GM21360 (cell line): ENCODE results near the gene ALDH5A1.
A peak's percentile ranks its signal among the peaks of the same experiment; 100 is the strongest.
"Not testable (repeated sequence)": the region's sequence is repeated elsewhere in the genome, so short reads cannot be mapped to it uniquely, and the experiment has no call there.

Source experiments
- ATAC-seq: cut with Tn5 transposase; IDR thresholded peaks from one replicate; pipeline ENCODE4 v1.9.1; 2021; ENCODE audit warnings: mild to moderate bottlenecking, moderate library complexity; ENCODE audit not compliant: unreplicated experiment

ALDH5A1 gene

DNA sequence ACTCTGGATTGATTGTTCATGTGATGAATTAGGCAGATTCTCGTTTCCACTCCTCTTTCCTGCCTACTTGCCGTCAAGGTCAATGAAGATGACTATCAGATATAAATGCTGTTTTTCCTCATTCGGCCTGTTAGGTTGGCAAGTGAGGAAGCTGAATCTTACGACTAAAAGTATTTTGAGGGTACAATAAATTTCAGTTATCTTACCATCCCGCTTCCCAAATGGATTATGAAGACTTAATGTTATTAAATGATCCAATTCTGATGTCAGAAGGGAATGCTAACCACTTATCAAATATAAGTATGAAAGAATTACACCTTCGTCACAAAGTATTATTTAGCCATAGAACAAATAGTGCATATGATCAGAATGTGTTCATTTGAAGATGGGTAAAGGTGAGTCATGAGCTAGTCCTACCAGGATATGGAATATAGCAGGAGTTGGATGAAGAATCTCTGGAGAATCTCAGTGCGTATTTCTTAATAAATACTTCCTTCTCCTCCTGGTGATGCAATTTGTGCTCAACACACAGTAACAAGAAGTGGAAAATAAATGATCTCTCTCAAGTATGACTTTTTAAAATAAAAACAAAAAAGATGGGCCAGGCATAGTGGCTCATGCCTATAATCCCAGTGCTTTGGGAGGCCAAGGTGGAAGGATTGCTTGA is 10.0 kb upstream of the ALDH5A1 start:
- ATAC-seq = no peak

DNA sequence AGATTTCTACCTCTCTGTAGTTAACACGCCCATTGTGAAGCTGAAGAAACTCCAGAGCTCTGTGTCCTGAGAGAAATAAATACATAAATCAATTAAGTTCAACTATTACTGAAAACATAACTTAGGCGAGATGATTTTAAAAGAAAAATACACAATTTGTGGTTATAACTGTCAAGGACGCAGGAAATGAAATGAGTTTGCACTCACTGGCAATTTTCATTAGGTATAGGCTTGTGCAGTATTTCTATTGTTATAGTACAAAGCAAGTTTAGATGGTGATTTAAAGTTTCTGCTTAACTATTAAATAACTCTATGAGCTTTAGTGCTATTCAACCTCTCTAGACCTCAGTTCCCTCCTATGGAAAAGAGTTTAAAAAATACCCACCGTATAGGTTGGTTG is 8.7 kb upstream of the ALDH5A1 start:
- ATAC-seq = no peak

DNA sequence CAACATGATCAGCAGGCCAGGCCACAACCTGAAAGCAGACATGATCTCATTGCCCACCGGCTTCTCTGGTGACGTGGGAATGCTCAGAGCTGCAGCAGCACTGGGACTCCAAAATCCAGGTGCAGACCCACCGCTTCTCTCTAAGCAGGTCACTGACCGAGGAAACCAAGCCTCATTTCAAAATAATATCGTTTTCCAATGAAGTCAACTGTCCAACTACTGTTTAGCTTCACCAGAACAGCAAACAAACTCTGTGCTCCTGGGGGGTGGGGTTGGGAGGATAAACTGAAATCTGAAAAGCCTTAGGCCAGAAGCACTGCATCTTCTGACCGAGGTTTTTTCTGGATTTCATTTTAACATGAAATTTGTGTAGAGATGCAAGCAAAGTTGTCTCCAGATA is 5.3 kb upstream of the ALDH5A1 start, which contains the start of gene GPLD1:
TSS of gene GPLD1 (minus strand) at position 109 of the 400 bp plus-strand sequence. CDS start at position 42, 67 bp downstream.
- ATAC-seq = no peak

DNA sequence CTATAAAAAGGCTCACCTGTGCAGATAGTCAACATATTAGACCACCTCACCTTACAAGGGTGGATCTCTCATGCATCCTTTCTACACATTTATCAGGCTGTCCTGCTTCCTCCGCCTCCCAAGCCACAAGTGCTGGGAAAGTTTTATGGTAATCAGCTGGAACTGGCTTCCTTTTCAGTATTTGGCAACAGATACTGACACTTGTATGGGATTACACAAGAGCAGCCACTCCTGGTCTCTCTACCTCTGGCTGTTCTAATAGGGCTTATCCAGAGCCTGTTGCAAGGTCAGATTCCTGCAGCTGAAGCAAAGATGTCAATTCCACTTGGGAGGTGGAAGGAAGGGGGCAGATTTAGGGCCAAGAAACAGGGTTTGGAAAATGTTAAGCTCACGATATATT is 4.9 kb upstream of the ALDH5A1 start:
- ATAC-seq = no peak

DNA sequence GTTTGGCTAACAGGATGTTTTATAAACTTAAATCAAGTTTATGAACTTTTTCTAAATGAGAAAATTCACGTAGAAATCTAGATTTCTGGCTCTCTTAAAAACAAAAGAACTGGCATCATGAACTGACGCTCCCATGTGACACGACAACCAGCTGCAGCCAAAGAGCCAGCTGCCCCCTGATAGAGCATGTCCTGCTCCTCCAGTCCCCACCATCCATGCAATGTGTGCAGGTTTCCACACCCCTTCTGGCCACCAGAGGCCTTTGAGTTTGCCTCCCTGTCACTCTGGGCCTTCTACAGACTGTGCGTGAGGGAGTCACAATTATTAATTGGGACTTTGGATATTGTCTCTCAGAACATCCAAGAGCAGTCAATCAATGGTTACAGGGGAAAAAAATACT is 3.8 kb upstream of the ALDH5A1 start:
- no peak for ATAC-seq

DNA sequence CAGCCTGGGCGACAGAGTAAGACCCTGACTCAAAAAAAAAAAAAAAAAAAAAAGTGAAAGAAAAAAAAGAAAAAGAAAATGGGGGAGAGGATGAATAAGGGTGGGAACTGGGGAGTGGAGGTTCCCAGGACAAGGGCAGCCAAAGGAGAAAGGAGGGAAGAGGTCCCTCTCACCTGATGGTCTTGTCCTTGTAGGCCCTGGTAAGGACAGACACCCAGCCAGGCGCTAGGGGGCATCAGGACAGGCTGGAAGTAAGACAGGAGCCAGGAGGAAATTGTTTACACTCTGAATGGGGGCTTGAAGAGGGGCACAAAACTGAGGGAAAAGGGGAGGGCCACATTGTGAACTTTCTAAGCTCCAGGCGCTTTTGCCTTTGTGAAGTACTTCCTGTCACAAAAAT is 2.3 kb upstream of the ALDH5A1 start:
- no peak for ATAC-seq

DNA sequence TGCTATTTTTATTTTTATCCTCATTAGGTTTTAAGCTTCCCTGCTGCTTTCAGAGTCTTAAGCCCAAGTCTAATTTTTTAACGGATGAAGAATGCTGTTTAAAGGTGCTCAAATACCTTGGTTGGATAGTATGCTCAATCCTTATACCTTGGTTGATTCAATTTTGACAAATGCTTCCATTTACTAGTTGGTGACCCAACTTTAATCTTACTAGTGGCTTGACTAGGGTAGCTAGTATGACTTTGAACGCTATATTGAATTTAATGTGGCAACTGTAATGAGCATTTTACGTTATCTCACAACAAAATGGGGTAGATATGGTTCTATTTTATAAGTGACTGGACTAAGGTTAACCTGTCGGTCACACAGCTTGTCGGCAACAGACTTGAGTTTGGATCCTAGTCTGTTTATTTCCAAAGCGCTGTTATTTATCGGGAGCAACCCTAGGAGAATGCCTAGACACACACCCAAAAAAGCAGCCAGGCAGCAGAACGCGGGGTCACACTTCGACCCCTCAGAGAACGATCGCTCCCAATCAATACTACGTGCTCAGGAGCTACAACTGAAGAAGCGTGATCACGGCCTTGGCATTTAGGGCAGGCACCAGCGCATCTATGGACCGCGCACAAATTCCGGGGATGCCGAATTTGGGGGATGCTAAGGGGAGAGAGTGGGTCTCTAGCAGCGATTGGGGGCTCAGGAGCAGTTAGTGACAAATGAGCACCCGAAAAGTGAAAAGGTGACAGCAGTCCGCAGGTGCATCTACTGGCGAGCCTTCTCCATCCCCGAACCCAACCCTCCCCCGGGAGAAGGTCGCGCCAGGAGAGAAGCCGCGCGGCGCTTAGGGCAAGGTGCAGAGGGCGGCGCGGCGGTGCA is 586 bp upstream of the ALDH5A1 start:
- ATAC-seq = no peak

DNA sequence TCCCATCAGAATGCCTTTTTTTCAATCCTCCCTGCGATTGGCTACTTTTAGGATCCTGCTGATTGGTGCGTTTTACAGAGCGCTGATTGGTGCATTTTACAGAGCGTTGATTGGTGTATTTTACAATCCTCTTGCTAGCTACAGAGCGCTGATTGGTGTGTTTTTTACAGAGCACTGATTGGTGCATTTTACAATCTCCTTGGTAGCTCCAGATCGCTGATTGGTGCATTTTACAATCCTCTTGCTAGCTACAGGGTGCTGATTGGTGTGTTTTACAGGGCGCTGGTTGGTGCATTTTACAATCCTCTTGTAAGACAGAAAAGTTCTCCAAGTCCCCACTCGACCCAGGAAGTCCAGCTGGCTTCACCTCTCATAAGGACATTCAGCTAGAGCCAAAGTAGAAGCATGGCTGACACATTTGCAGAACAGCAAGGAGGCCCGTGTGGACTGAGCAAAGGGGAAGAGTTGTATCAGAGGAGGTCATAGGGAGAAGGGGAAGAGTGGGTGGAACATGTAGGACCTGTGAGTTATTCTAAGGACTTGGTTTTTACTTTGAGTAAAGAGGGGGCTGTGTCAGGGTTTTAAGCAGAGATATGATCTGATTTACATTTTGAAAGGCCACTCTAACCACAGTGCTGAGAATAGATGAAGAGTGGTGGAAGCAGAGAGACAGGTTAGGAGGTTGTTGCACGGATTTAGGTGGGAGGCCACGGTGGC is 2.6 kb downstream of the ALDH5A1 start:
- ATAC-seq = no peak

DNA sequence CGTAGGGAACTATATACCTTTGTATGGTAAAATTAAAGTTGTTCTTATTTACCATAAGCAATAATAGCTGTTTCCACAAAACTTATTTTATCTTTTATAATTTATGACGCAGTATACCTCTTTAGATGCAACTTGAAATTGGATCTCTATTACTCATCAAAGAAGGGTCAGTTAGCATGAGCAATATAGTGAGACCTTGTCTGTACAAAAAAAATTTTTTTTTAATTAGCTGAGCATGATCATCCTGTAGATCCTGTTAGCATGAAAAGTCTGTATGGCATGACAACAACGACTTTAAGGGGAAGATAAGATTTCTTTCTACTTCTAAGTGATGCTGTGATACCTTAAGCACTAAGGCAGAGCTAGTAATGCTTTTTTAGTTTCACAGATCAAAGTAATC is 5.9 kb downstream of the ALDH5A1 start:
- ATAC-seq = no peak

DNA sequence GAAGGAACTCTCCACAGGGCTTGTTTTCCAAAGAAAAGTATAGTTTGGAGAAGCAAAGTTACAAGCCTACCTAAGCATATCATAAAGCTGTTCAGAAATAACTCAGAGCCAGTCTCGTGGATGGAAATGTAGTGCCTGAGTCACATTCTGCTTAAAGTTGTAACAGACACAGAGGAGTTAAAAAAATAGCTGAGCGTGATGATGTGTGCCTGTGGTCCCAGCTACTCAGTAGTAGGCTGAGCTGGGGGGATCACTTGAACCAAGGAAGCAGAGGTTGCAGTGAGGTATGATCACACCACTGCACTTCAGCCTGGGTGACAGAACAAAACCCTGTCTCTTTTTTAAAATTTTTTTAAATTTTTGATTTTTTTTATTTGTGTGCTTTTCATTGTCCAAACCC is 6.6 kb downstream of the ALDH5A1 start:
- no peak for ATAC-seq

DNA sequence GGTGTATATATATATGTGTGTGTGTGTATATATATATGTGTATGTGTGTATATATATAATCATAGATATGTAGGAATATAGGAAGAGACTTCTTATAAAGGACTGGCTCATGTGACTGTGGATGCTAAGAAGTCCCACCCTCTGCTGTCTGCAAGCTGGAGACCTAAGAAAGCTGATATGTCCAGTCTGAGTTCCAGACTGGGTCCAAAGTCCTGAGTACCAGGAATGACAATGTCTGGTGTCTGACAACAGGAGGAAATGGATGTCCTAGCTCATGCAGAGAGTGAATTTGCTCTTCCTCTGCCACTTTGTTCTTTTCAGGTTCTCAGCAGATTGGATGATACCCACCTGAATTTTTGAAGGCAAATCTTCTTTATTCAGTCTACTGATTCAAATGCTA is 7.1 kb downstream of the ALDH5A1 start:
- no peak for ATAC-seq

DNA sequence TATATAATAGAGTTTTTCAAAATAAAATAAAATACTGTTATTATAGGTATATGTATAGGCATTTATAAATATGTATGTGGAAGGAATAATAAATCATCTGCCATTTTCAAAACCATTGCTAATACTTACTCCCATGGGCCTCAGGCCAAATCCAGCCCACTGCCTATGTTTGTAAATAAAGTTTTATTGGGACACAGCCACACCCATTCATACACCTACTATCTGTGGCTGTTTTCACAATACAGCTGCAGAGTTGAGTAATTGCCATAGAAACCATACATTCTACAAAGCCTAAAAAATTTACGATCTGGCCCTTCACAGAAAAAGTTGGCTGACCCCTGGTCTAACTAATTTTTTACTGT is 9.5 kb downstream of the ALDH5A1 start:
- ATAC-seq = no peak

DNA sequence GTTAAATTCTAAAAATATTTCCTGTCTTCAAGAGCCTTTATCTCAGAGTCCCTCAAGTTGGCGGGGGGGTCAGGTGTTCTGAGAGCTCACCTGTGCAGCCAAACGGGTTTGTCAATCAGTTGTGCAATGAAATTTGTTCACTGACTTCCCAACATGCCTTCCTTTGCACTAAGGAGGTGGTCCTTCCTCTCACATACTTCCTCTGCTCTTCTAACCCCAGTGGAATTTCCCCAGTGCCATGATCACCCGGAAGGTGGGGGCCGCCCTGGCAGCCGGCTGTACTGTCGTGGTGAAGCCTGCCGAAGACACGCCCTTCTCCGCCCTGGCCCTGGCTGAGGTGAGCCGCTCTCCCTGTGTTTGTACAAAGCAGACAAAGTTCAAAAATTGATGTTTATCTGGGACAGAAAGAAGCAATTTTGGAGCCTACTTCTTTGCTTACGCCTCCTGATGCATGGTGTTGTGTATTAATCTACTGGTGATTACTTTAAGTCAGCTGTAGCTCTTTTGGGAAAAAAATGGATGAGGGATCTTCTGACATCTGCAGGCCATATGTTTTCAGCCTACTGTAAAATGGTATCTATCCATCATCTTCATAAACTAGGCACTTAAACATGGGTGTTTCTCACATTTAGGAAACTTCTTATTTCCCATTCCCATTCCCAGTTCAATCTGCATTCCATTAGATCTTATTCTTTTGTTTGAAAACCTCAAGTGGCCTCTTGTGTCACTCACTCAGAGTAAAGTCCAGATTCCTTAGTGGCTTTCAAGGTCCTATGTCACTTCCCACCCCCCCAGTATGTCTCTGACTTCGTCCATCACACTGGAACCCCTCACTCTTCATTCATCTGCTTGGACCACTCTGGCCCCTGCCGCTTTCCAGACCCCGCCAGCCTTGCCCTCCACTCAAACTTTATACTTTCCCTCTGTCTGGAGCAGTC is 10.1 kb downstream of the ALDH5A1 start:
- no peak for ATAC-seq

DNA sequence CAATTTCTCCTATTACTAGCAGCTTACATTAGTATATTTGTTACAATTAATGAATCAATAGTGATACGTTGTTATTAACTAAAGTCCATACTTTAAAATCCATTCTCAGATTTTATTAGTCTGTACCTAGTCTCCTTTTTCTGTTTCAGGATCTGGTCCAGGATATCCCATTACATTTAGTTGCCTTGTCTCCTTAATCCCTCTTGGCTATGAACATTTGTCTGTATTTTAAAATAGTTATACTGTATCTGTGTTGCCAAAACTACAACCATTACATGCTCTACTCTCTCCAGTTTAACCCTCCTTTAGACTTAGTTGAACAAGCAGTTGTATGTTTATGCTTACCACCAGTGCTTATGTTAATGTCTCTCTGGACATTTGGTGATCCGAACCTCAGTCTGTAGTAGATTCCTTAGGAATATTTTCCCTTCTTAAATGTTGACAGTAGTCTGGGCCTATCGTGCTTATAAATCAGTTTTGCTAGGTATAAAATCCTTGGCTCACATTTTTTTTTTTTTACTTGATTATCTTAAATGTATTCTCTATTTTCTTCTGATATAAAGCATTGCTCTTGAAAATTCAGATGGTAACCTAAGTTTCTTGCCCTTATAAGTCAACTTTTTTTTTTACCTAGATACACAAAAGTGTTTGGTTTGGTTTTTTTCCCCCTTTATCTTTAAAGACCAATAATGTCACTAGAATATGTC is 12.2 kb downstream of the ALDH5A1 start:
- ATAC-seq = no peak

DNA sequence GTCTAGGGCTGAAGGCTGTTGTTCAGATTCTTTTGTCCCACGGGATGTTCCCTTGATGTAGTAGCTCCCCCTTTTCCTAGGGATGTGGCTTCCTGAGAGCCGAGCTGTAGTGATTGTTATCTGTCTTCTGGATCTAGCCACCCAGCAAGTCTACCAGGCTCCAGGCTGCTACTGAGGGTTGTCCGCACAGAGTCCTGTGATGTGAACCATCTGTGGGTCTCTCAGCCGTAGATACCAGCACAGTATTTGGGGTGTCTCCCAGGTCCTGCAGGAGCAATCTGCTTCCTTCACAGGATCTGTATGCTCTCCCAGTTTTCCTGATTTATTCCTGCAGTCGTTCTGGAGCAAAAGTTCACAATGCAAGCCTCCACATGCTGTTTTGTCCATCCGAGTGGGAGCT is 17.2 kb downstream of the ALDH5A1 start:
- not testable (repeated sequence) for ATAC-seq

DNA sequence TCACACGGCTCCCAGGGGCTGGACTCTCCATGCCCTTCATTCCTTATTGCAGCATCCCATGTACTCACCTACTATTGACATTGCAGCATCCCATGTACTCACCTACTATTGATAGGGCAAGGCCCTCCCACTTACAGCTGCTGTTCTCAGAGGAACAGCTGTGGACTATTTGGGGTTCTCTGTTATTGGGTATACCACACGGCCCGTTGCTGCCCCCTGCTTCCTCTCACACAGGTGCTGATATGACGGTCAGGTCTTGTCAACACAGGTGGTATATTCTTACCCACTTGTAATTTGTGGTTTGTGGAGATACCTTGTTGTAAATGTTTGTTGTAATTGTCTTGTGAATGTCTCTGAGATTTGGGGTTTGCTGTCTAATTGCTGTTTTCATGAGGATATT is 18.8 kb downstream of the ALDH5A1 start:
- no peak for ATAC-seq

DNA sequence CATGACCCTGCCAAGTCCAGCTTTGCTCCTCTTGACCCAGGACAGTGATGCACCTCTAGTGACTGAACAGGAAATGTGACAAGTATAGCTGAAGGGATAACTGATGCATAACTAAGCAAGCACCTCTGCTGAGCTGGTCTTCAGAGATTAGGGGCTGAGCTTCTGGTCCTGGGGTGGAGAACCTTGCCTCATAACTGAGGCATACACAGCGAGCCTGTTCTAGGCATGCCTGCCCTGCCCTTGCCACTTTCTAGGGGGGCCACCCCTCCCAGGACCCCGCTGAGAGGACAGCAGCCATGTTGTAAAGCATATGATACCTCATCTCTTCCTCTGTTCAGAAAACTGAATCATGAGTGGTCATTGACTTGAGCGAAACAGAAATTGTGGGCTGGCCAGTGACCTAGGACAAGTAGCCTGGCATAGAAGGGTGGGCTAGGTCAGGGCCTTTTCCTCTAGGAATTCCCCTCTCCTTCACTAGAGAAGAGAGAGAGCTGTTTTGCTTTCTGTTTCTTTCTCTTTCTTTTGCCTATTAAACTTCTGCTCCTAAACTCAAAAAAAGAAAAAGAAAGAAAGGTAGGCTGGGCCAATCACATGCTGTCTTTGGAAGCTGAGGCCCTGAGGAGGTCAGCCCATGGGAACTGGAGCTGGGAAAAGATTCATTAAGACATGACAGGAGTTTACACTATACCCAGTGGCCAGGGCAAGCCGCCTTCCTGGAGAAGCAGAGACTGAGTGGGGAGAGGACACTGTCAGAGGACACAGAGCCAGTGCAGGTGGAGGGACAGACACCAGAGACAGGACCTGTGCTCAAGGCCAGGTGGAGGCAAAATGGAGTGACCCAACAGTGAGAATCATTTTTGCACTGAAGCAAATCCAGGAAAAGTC is 23.1 kb downstream of the ALDH5A1 start:
- peak; percentile 74 for ATAC-seq

DNA sequence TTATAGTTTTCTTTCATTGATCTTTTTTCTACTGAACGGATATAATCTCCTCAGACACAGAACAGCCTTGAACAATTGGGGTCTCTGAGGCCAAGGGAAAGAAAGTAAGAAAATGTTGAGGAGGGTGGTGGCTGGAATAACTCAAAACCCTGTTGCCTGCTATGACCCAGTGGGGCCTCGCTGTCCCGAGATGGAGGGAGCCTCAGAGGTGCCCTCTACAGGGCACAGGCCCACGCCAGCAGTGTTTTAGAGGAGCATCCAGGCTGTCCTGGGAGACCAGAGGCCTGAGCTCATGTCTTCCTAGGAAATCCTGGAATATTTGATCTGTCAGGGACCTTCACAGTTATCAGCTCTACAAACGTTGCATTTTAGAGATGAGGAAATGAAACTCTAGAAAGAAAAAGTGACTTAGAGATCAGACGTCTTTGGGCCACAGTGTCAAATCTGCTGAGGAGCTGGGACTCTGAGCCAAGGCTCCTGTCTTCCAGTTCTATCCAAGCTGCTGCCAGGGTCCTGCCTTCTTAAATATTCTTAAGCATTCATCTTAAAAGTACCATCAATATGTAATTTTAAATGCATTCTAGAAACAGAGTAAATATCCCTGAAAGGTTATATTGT is 26.3 kb downstream of the ALDH5A1 start:
- ATAC-seq = peak; percentile 39
